ENCODE measurements around the gene SOX8.

Gene SOX8

GRCh38 chr16:972316-973002, 9.1 kb upstream of the SOX8 start:
- Histone ChIP-seq H3K9me3 (no peaks in the 10 kb centered on the region), H3K4me1 (peaks cover 12% of the 10 kb centered on the region), H3K36me3 (replicated peaks) (no peaks in the 10 kb centered on the region), H3K4me3 (no peak overlapping the region), H3K27me3 (ENCODE audit: low read depth) (no peaks in the 10 kb centered on the region)
- no peak for DNase-seq (ENCODE audit: low spot score in 2 of 2)
- in situ Hi-C loops (cut with MboI; ENCODE audit: low sequenced_read_pairs) = no loop called here

DNA sequence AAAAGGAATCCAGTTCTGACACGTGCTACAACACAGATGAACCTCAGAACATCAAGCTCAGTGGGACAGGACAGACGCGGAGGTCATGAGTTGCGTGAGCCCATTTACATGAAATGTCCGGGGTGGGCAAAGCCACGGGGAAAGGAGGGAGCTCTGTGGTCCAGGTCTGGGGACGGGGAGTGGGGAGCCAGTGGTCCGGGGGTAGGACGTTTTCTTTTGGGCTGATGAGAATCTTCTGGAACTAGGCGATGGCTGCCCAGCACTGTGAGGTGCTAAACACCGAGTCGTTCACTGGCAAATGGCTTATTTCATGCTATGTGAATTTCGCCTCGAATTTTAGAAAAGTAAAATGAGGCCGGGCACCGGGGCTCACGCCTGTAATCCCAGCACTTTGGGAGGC, 8.2 kb upstream of the SOX8 start:
- in situ Hi-C loops (cut with MboI; ENCODE audit: low sequenced_read_pairs) = no loop called here
- Histone ChIP-seq H3K9me3 (no peaks in the 10 kb centered on the region), H3K36me3 (replicated peaks) (no peaks in the 10 kb centered on the region), H3K4me3 (no peak overlapping the region), H3K27me3 (ENCODE audit: low read depth) (no peaks in the 10 kb centered on the region), H3K4me1 (peaks cover 12% of the 10 kb centered on the region)
- no peak for DNase-seq (ENCODE audit: low spot score in 2 of 2)

GRCh38 chr16:974001-974601, 7.5 kb upstream of the SOX8 start:
- no peaks in the 10 kb centered on the region for H3K36me3 ChIP-seq (replicated peaks)
- no peaks in the 10 kb centered on the region for H3K9me3 ChIP-seq
- DNase-seq (ENCODE audit: low spot score in 2 of 2) = no peak
- H3K4me3 ChIP-seq = no peak overlapping the region
- H3K4me1 ChIP-seq = peaks cover 12% of the 10 kb centered on the region
- H3K27me3 ChIP-seq (ENCODE audit: low read depth) = no peaks in the 10 kb centered on the region
- in situ Hi-C loops (cut with MboI; ENCODE audit: low sequenced_read_pairs) = no loop called here

DNA sequence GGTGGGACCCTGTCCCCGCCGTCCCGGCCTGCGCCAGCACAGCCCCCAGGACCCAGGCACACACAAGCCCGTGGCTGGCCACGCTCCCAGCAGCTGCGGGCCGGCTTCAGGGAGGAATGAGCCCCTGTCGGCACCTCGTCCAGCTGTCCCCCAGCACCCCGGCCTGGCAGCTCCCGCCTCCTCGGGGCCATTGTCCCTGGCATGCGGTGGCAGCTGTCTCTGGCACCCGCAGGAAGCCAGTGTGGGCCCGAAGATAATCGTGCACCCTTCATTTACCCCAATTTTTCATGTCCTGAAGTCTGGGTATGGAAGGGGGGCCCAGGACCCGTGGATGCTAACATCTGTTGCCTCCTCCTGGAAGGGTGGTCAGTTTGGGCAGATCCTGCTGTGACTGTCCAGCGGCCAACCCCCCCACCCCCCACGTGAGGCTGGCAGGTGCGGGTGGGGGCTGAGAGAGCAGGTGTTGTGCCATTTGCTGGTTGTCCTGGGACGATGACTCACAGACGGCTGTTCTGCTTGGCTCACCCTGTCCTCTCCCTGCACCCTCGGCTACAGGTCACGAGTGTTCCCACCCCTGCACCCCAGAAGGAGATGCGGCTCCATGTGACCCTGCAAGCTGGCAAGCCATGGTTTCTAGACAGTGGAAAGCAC, 6.8 kb upstream of the SOX8 start:
- no peaks in the 10 kb centered on the region for H3K9me3 ChIP-seq
- no peak overlapping the region for H3K4me3 ChIP-seq
- no peak for DNase-seq (ENCODE audit: low spot score in 2 of 2)
- no peaks in the 10 kb centered on the region for H3K27me3 ChIP-seq (ENCODE audit: low read depth)
- in situ Hi-C loops (cut with MboI; ENCODE audit: low sequenced_read_pairs) = no loop called here
- H3K4me1 ChIP-seq = peaks cover 7% of the 10 kb centered on the region
- H3K36me3 ChIP-seq (replicated peaks) = no peaks in the 10 kb centered on the region

- Histone ChIP-seq H3K9me3 (no peaks in the 10 kb centered on the region), H3K4me1 (peaks cover 4% of the 10 kb centered on the region; the same call in 1 of the 2 replicates), H3K36me3 (replicated peaks) (no peaks in the 10 kb centered on the region), H3K4me3 (no peak overlapping the region), H3K27me3 (ENCODE audit: low read depth) (no peaks in the 10 kb centered on the region)
- DNase-seq (ENCODE audit: low spot score in 2 of 2) = no peak
- in situ Hi-C loops (cut with MboI; ENCODE audit: low sequenced_read_pairs) = no loop called here
Observed at GRCh38 chr16:975291-975690, 6.3 kb upstream of the SOX8 start.

DNA sequence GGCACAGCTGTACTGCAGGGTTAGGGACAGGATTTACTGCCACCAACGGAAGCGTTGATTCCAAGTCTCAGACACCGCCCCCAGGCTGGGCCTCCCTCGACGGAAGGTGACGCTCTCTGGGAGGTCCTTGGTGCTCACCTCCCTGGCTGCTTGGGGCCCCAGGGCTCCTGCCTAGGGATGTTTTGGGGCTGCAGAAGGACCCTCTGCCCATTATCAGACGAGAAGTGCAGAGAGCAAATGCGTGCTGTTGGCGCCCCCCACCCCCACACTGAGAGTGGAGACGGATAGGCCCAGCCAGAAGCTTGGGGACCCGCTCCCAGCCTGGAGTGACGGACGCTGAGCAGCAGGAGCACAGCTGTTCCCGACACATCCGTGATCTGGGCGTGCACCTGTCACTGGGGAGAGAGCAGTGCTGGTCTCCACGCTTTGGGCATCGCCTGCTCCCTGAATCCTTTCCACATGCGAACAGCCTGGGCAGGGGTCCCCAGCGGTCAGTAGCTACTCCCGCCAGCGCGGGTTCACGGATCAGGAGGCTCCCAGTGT, 5.1 kb upstream of the SOX8 start:
- no peak for DNase-seq (ENCODE audit: low spot score in 2 of 2)
- no peak overlapping the region for H3K4me3 ChIP-seq
- no peaks in the 10 kb centered on the region for H3K36me3 ChIP-seq (replicated peaks)
- no peaks in the 10 kb centered on the region for H3K27me3 ChIP-seq (ENCODE audit: low read depth)
- in situ Hi-C loops (cut with MboI; ENCODE audit: low sequenced_read_pairs) = no loop called here
- H3K4me1 ChIP-seq = peaks cover under 1% of the 10 kb centered on the region; the same call in 1 of the 2 replicates
- H3K9me3 ChIP-seq = no peaks in the 10 kb centered on the region

DNA sequence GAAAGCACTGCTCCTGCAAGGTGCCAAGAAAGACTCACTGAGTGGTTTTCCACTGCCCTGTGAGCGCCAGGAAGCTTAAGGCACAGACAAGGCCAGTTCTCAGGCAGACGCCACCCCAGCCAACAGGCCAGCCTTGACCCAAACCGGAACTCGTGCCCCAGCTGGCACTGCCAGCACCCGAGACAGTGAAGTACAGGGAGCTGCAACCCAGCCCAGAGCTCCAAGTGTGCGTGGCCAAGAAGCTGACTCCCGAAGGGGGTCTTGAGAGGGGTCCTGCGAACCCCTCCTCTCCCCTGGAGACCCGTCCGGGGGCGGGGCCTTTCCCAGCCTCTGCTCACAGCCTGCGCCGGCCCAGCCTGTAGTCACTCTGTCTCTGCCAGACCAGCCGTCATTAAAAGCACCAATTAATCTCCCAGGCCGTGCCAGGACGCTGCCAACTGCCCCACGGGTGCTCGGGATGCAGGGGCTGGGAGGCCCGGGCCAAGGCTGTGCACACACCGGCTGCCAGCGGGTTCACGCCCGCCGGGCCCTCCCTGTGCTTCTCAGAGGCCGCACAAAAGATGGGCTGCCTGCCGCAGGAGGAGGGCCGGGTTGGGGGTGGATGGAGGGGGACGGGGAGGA, 4.4 kb upstream of the SOX8 start:
- DNase-seq (ENCODE audit: low spot score in 2 of 2) = no peak
- Histone ChIP-seq H3K36me3 (replicated peaks) (no peaks in the 10 kb centered on the region), H3K9me3 (no peaks in the 10 kb centered on the region), H3K27me3 (ENCODE audit: low read depth) (0 out of 2 replicates have a peak, but pooled peaks cover under 1% of the 10 kb centered on the region), H3K4me3 (no peak overlapping the region), H3K4me1 (no peaks in the 10 kb centered on the region)
- in situ Hi-C loops (cut with MboI; ENCODE audit: low sequenced_read_pairs) = no loop called here

DNA sequence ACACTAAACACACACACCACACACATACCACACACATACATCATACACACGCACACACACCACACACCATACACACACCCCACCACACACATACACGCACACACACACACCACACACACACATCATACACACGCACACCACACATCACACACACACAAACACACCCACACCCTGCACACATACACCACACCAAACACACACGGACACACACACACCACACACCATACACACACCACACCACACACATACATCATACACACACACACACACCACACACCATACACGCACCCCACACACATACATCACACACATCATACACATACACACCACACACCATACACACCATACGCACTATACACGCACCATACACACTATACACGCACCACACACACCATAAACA, 3.7 kb upstream of the SOX8 start:
- H3K27me3 ChIP-seq (ENCODE audit: low read depth) = 0 out of 2 replicates have a peak, but pooled peaks cover 2% of the 10 kb centered on the region
- H3K9me3 ChIP-seq = no peaks in the 10 kb centered on the region
- no peaks in the 10 kb centered on the region for H3K36me3 ChIP-seq (replicated peaks)
- H3K4me3 ChIP-seq = no peak overlapping the region
- in situ Hi-C loops (cut with MboI; ENCODE audit: low sequenced_read_pairs) = no loop called here
- no peaks in the 10 kb centered on the region; the same call in 1 of the 2 replicates for H3K4me1 ChIP-seq
- no peak for DNase-seq (ENCODE audit: low spot score in 2 of 2)

DNA sequence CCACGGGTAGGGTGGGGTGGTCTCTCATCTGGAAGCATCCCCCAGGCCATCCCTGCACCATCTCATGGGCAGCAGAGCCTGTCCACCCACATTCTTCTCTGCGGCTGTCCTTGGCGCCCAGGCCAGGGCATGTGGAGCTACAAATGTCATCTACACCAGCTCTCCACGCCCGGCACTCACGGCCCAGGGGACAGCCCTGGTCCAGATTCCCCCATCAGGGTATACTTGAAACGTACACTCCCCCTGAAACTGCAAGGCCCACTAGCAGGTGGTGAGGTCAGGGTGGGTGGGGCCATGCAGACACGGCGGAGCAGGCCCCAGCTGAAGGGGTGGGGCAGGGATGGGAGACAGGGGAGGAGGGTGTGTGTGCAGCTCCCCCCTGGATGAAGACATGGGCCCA, 3.2 kb upstream of the SOX8 start:
- no peaks in the 10 kb centered on the region for H3K36me3 ChIP-seq (replicated peaks)
- H3K4me3 ChIP-seq = no peak overlapping the region
- 0 out of 2 replicates have a peak, but pooled peaks cover 2% of the 10 kb centered on the region for H3K27me3 ChIP-seq (ENCODE audit: low read depth)
- DNase-seq (ENCODE audit: low spot score in 2 of 2) = no peak
- no peaks in the 10 kb centered on the region; the same call in 1 of the 2 replicates for H3K4me1 ChIP-seq
- H3K9me3 ChIP-seq = no peaks in the 10 kb centered on the region
- in situ Hi-C loops (cut with MboI; ENCODE audit: low sequenced_read_pairs) = no loop called here

- H3K9me3 ChIP-seq = no peaks in the 10 kb centered on the region
- H3K36me3 ChIP-seq (replicated peaks) = 0 out of 2 replicates have a peak, but pooled peaks cover 3% of the 10 kb centered on the region
- H3K4me1 ChIP-seq = no peaks in the 10 kb centered on the region; the same call in 1 of the 2 replicates
- no peak overlapping the region for H3K4me3 ChIP-seq
- 0 out of 2 replicates have a peak, but pooled peaks cover 2% of the 10 kb centered on the region for H3K27me3 ChIP-seq (ENCODE audit: low read depth)
- in situ Hi-C loops (cut with MboI; ENCODE audit: low sequenced_read_pairs) = no loop called here
- DNase-seq (ENCODE audit: low spot score in 2 of 2) = no peak
Observed at GRCh38 chr16:979147-979546, 2.4 kb upstream of the SOX8 start.

DNA sequence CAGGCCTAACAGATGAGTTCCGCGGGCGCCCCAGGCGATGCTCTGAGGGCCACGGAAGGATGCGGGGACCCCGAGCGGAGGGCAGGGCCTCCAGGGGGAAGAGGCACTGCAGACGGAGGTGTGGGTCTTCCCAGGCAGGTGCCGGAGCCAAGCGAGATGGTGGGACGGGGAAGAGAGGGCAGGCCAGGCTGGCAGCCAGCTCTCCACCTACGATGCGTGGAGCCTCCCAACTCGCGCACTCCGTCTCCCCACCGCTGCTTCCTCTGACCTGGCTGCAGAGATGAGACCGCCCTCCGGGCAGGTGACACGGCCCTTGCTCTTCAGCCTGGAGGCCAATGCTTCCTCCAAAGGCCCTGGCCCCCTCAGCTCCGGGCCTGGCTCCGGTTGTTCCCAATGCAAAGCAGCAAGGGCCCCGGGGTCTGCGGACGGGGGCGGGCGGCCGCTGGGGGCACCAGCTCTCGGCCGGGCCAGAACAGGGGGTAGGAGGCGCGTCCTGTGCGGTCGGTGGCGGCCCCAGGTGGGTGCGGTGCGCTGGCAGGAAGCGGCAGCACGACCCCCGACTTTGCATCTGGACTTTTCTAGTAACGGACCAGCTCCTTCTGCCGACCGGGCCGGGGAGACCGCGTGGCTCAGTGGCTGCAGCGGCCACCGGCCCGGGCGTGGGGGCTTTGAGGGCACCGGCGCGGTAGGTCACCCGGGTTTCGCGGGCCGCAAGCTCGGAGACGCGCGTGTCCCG, 1.5 kb upstream of the SOX8 start:
- no peaks in the 10 kb centered on the region; the same call in 1 of the 2 replicates for H3K4me1 ChIP-seq
- DNase-seq (ENCODE audit: low spot score in 2 of 2) = no peak
- peak overlapping the region; percentile 45 for H3K4me3 ChIP-seq
- in situ Hi-C loops (cut with MboI; ENCODE audit: low sequenced_read_pairs) = no loop called here
- H3K27me3 ChIP-seq (ENCODE audit: low read depth) = 0 out of 2 replicates have a peak, but pooled peaks cover 2% of the 10 kb centered on the region
- H3K9me3 ChIP-seq = no peaks in the 10 kb centered on the region
- H3K36me3 ChIP-seq (replicated peaks) = 0 out of 2 replicates have a peak, but pooled peaks cover 3% of the 10 kb centered on the region

GRCh38 chr16:980595-980854, 1.0 kb upstream of the SOX8 start:
- Histone ChIP-seq H3K4me1 (no peaks in the 10 kb centered on the region; the same call in 1 of the 2 replicates), H3K27me3 (ENCODE audit: low read depth) (0 out of 2 replicates have a peak, but pooled peaks cover 2% of the 10 kb centered on the region), H3K4me3 (peak overlapping the region; percentile 45), H3K9me3 (no peaks in the 10 kb centered on the region), H3K36me3 (replicated peaks) (0 out of 2 replicates have a peak, but pooled peaks cover 3% of the 10 kb centered on the region)
- in situ Hi-C loops (cut with MboI; ENCODE audit: low sequenced_read_pairs) = no loop called here
- no peak for DNase-seq (ENCODE audit: low spot score in 2 of 2)

Measured in HAP-1 (cell line).